ENCODE data around the gene CCL15.
"Not testable (repeated sequence)": the region's sequence is repeated elsewhere in the genome, so short reads cannot be mapped to it uniquely, and the experiment has no call there.

CCL15 gene

DNA sequence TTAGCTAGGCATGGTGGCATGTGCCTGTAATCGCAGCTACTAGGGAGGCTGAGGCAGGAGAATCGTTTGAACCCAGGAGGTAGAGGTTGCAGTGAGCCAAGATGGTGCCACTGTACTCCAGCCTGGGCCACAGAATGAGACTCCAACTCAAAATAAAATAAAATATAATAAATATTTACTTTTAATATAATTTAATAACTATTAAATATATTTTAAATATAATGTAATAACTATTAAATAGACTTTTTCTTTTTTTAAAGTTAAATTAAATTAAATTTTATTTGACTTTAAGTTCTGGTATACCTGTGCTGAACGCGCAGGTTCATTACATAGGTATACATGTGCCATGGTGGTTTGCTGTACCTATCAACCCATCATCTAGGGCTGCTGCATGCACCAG lies 14.5 kb upstream of the CCL15 start:
- not testable (repeated sequence) for H3K9ac ChIP-seq (ENCODE audit: low read depth, low read length); H3K9me3 ChIP-seq (replicated peaks; ENCODE audit: low read length); H3K4me3 ChIP-seq (ENCODE audit: low read length); H3K4me1 ChIP-seq (ENCODE audit: control insufficient read depth, insufficient read depth, low read length); H3K36me3 ChIP-seq (ENCODE audit: insufficient read depth, low read length); H3K27me3 ChIP-seq (ENCODE audit: control insufficient read depth, insufficient read depth, low read length); H3K4me2 ChIP-seq (ENCODE audit: low read length)

- Histone ChIP-seq H3K27me3 (ENCODE audit: control insufficient read depth, insufficient read depth, low read length) (peaks cover 3% of the 10 kb centered on the region), H3K9me3 (replicated peaks; ENCODE audit: low read length) (no peaks in the 10 kb centered on the region), H3K4me1 (ENCODE audit: control insufficient read depth, insufficient read depth, low read length) (no peaks in the 10 kb centered on the region), H3K4me2 (ENCODE audit: low read length) (no peak overlapping the region), H3K4me3 (ENCODE audit: low read length) (no peak overlapping the region), H3K36me3 (ENCODE audit: insufficient read depth, low read length) (no peaks in the 10 kb centered on the region), H3K9ac (ENCODE audit: low read depth, low read length) (no peak overlapping the region)
Measured at GRCh38 chr17:36014946-36015345, 13.6 kb upstream of the CCL15 start.

DNA sequence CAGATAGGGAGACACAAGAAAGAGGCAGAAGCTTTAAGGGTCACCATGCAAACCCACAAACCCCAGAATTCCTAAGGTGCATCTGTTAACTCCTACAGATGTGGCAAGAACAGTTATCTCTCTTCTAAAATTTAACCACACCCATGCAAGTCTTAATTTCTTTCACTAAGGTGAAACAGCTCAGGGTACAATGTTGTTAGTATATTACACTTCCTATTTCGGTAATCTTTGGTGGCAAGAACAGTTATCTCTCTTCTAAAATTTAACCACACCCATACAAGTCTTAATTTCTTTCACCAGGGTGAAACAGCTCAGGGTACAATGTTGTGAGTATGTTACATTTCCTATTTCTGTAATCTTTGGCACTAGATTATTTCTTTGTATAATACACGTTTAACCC lies 9.8 kb upstream of the CCL15 start:
- no peak overlapping the region for H3K4me3 ChIP-seq (ENCODE audit: low read length)
- H3K9me3 ChIP-seq (replicated peaks; ENCODE audit: low read length) = no peaks in the 10 kb centered on the region
- H3K9ac ChIP-seq (ENCODE audit: low read depth, low read length) = no peak overlapping the region
- H3K36me3 ChIP-seq (ENCODE audit: insufficient read depth, low read length) = no peaks in the 10 kb centered on the region
- no peaks in the 10 kb centered on the region for H3K4me1 ChIP-seq (ENCODE audit: control insufficient read depth, insufficient read depth, low read length)
- H3K4me2 ChIP-seq (ENCODE audit: low read length) = no peak overlapping the region
- H3K27me3 ChIP-seq (ENCODE audit: control insufficient read depth, insufficient read depth, low read length) = peaks cover 3% of the 10 kb centered on the region

DNA sequence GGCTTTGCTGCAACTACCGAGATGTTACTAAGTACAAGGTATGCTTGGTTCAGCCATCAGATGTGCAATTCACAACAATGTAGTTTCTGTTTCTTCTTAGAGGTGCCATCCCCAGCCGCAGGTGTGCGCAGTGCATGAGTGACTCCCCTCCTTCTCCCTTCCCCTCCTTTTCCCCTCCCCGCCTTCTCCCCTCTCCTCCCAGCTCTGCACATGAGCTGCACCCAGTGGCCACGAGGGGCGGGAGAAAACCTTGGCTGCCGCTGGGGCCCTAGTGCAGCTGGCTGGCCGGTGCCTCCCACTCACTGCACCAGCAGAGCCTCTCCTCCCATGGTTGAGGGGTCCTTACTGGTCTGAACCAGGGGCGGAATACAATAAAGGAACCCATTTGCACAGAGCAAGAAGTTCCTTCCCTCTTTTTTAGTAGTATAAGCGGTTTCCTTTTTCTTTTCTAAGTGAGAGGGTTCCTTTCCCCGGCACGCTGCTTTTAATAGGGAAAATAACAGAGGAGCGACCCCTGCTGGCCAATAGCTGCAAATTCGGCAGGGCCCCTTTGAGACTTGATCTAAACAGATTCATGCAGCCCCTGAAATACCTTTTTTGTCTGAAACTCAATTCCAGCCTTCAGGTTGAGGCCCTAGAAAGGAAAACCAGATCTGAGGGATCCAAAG lies 7.8 kb upstream of the CCL15 start:
- H3K36me3 ChIP-seq (ENCODE audit: insufficient read depth, low read length) = no peaks in the 10 kb centered on the region
- H3K4me3 ChIP-seq (ENCODE audit: low read length) = no peak overlapping the region
- no peaks in the 10 kb centered on the region for H3K9me3 ChIP-seq (replicated peaks; ENCODE audit: low read length)
- peaks cover 10% of the 10 kb centered on the region for H3K27me3 ChIP-seq (ENCODE audit: control insufficient read depth, insufficient read depth, low read length)
- H3K4me1 ChIP-seq (ENCODE audit: control insufficient read depth, insufficient read depth, low read length) = no peaks in the 10 kb centered on the region
- no peak overlapping the region for H3K4me2 ChIP-seq (ENCODE audit: low read length)
- no peak overlapping the region for H3K9ac ChIP-seq (ENCODE audit: low read depth, low read length)

GRCh38 chr17:36004594-36005108 lies 3.3 kb upstream of the CCL15 start:
- Histone ChIP-seq H3K9ac (ENCODE audit: low read depth, low read length) (no peak overlapping the region), H3K36me3 (ENCODE audit: insufficient read depth, low read length) (no peaks in the 10 kb centered on the region), H3K9me3 (replicated peaks; ENCODE audit: low read length) (no peaks in the 10 kb centered on the region), H3K27me3 (ENCODE audit: control insufficient read depth, insufficient read depth, low read length) (peaks cover 11% of the 10 kb centered on the region), H3K4me1 (ENCODE audit: control insufficient read depth, insufficient read depth, low read length) (no peaks in the 10 kb centered on the region), H3K4me3 (ENCODE audit: low read length) (no peak overlapping the region), H3K4me2 (ENCODE audit: low read length) (no peak overlapping the region)

- H3K4me1 ChIP-seq (ENCODE audit: control insufficient read depth, insufficient read depth, low read length) = no peaks in the 10 kb centered on the region
- no peak overlapping the region for H3K9ac ChIP-seq (ENCODE audit: low read depth, low read length)
- H3K36me3 ChIP-seq (ENCODE audit: insufficient read depth, low read length) = no peaks in the 10 kb centered on the region
- H3K9me3 ChIP-seq (replicated peaks; ENCODE audit: low read length) = no peaks in the 10 kb centered on the region
- no peak overlapping the region for H3K4me2 ChIP-seq (ENCODE audit: low read length)
- H3K4me3 ChIP-seq (ENCODE audit: low read length) = no peak overlapping the region
- H3K27me3 ChIP-seq (ENCODE audit: control insufficient read depth, insufficient read depth, low read length) = peaks cover 11% of the 10 kb centered on the region
Measured at GRCh38 chr17:36002631-36003030, 1.3 kb upstream of the CCL15 start.

- Histone ChIP-seq H3K9me3 (replicated peaks; ENCODE audit: low read length) (no peaks in the 10 kb centered on the region), H3K4me3 (ENCODE audit: low read length) (no peak overlapping the region), H3K4me1 (ENCODE audit: control insufficient read depth, insufficient read depth, low read length) (no peaks in the 10 kb centered on the region), H3K4me2 (ENCODE audit: low read length) (no peak overlapping the region), H3K9ac (ENCODE audit: low read depth, low read length) (no peak overlapping the region), H3K36me3 (ENCODE audit: insufficient read depth, low read length) (no peaks in the 10 kb centered on the region), H3K27me3 (ENCODE audit: control insufficient read depth, insufficient read depth, low read length) (peaks cover 11% of the 10 kb centered on the region)
Measured at GRCh38 chr17:36001862-36002603, 680 bp upstream of the CCL15 start.

DNA sequence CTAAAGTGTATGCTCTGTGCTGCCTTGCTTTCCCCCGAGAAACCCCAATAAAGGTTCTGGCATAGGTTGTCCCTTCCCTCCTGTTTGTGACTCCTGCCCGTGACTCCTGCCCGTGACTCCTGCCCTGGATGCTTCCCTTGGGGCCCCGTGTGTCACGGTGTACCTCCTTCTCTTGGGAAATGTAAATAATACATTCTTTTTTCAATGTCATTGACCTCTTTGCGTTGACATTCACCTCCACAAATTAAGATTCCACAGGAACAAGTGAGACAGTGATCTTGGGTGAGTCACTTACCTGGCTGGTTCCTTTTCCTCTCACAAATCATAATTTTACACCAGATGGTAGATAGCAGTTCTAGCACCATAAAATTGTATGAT lies 632 bp downstream of the CCL15 start:
- Histone ChIP-seq H3K4me1 (ENCODE audit: control insufficient read depth, insufficient read depth, low read length) (no peaks in the 10 kb centered on the region), H3K9ac (ENCODE audit: low read depth, low read length) (no peak overlapping the region), H3K27me3 (ENCODE audit: control insufficient read depth, insufficient read depth, low read length) (peaks cover 9% of the 10 kb centered on the region), H3K4me3 (ENCODE audit: low read length) (no peak overlapping the region), H3K36me3 (ENCODE audit: insufficient read depth, low read length) (no peaks in the 10 kb centered on the region), H3K9me3 (replicated peaks; ENCODE audit: low read length) (no peaks in the 10 kb centered on the region), H3K4me2 (ENCODE audit: low read length) (no peak overlapping the region)

GRCh38 chr17:35998756-35999155 lies 2.6 kb downstream of the CCL15 start:
- H3K36me3 ChIP-seq (ENCODE audit: insufficient read depth, low read length) = no peaks in the 10 kb centered on the region
- H3K9ac ChIP-seq (ENCODE audit: low read depth, low read length) = no peak overlapping the region
- no peaks in the 10 kb centered on the region for H3K9me3 ChIP-seq (replicated peaks; ENCODE audit: low read length)
- no peaks in the 10 kb centered on the region for H3K4me1 ChIP-seq (ENCODE audit: control insufficient read depth, insufficient read depth, low read length)
- peaks cover 3% of the 10 kb centered on the region for H3K27me3 ChIP-seq (ENCODE audit: control insufficient read depth, insufficient read depth, low read length)
- H3K4me2 ChIP-seq (ENCODE audit: low read length) = no peak overlapping the region
- no peak overlapping the region for H3K4me3 ChIP-seq (ENCODE audit: low read length)

DNA sequence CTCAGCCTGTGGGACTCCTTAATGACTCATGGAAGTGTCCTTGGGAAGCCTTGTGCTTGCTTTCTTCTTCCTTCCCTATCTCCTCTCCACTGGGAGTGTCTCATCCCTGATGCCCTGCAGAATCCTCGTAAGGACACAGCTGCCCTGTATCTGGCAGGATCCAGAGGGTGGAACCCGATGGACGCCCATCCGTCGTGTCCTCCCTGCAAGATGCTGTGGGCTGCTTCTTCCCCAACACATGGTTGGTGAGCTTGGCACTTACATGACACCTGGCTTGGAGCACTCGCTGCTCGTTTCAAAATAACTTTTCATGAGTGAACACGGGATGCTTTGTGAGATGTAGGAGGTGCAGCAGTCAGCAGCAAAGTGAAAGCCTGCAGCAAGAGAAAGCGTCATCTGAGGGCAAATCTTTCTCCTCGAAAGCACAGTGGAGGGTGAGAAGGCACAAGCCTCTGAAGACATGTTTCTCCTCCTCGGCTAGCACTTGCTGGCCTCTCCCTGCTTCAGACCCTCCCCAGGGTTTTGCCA lies 3.3 kb downstream of the CCL15 start:
- Histone ChIP-seq H3K4me1 (ENCODE audit: control insufficient read depth, insufficient read depth, low read length) (no peaks in the 10 kb centered on the region), H3K4me2 (ENCODE audit: low read length) (no peak overlapping the region), H3K36me3 (ENCODE audit: insufficient read depth, low read length) (no peaks in the 10 kb centered on the region), H3K9ac (ENCODE audit: low read depth, low read length) (no peak overlapping the region), H3K4me3 (ENCODE audit: low read length) (no peak overlapping the region), H3K9me3 (replicated peaks; ENCODE audit: low read length) (no peaks in the 10 kb centered on the region), H3K27me3 (ENCODE audit: control insufficient read depth, insufficient read depth, low read length) (no peaks in the 10 kb centered on the region)

GRCh38 chr17:35995346-35995745 lies 6.0 kb downstream of the CCL15 start:
- not testable (repeated sequence) for H3K36me3 ChIP-seq (ENCODE audit: insufficient read depth, low read length); H3K4me3 ChIP-seq (ENCODE audit: low read length); H3K4me1 ChIP-seq (ENCODE audit: control insufficient read depth, insufficient read depth, low read length); H3K4me2 ChIP-seq (ENCODE audit: low read length); H3K9me3 ChIP-seq (replicated peaks; ENCODE audit: low read length); H3K27me3 ChIP-seq (ENCODE audit: control insufficient read depth, insufficient read depth, low read length); H3K9ac ChIP-seq (ENCODE audit: low read depth, low read length)

- Histone ChIP-seq H3K9me3 (replicated peaks; ENCODE audit: low read length) (no peaks in the 10 kb centered on the region), H3K27me3 (ENCODE audit: control insufficient read depth, insufficient read depth, low read length) (peaks cover 3% of the 10 kb centered on the region), H3K36me3 (ENCODE audit: insufficient read depth, low read length) (no peaks in the 10 kb centered on the region), H3K4me2 (ENCODE audit: low read length) (no peak overlapping the region), H3K4me3 (ENCODE audit: low read length) (no peak overlapping the region), H3K4me1 (ENCODE audit: control insufficient read depth, insufficient read depth, low read length) (no peaks in the 10 kb centered on the region), H3K9ac (ENCODE audit: low read depth, low read length) (no peak overlapping the region)
Measured at GRCh38 chr17:35991075-35991474, 10.3 kb downstream of the CCL15 start.

Data from skeletal muscle satellite cell (primary cell).